H9 (cell line): Measurements from ENCODE around the gene B3GNT2. TPM values are rescaled to one million over a fixed set of nuclear protein-coding genes. Genes with fewer than 3 reads are reported as not detected.
A peak's percentile ranks its signal among the peaks of the same experiment; 100 is the strongest.

Experiments used
- DNase-seq: peaks from one replicate; pipeline ENCODE4 v3.0.0-alpha.2; 2017
- H2AFZ ChIP-seq: one replicate; pipeline ENCODE4 v1.6.1; 2013; ENCODE audit warnings: mild to moderate bottlenecking, low read length, control low read depth, moderate library complexity
- H2AK5ac ChIP-seq: 2 replicates; pipeline ENCODE4 v1.6.1; 2013; ENCODE audit warnings: low read length, control low read depth, mixed read lengths; ENCODE audit not compliant: insufficient read length
- H2BK120ac ChIP-seq: one replicate; pipeline ENCODE4 v1.6.1; 2013; ENCODE audit warnings: low read depth, mild to moderate bottlenecking, low read length, control low read depth, inconsistent platforms; ENCODE audit not compliant: poor library complexity, severe bottlenecking
- H2BK12ac ChIP-seq: 2 replicates; pipeline ENCODE4 v1.6.1; 2013; ENCODE audit warnings: low read length, control low read depth, mixed read lengths, low read depth; ENCODE audit not compliant: insufficient read length
- H2BK15ac ChIP-seq: 2 replicates; pipeline ENCODE4 v1.6.1; 2013; ENCODE audit warnings: low read depth, low read length, control low read depth
- H2BK20ac ChIP-seq: one replicate; pipeline ENCODE4 v1.6.1; 2013; ENCODE audit warnings: low read depth, mild to moderate bottlenecking, low read length, control low read depth, inconsistent platforms; ENCODE audit not compliant: poor library complexity, severe bottlenecking
- H2BK5ac ChIP-seq: 2 replicates; pipeline ENCODE4 v1.6.1; 2013; ENCODE audit warnings: low read length, control low read depth, mixed read lengths; ENCODE audit not compliant: insufficient read length
- H3K14ac ChIP-seq: 2 replicates; pipeline ENCODE4 v1.6.1; 2013; ENCODE audit warnings: low read length, control low read depth; ENCODE audit not compliant: insufficient read depth
- H3K18ac ChIP-seq: 2 replicates; pipeline ENCODE4 v1.6.1; 2013; ENCODE audit warnings: low read depth, mild to moderate bottlenecking, mixed read lengths, low read length, control low read depth; ENCODE audit not compliant: insufficient read length
- H3K23ac ChIP-seq: 2 replicates; pipeline ENCODE4 v1.6.1; 2013; ENCODE audit warnings: low read length, control low read depth, mixed read lengths, low read depth; ENCODE audit not compliant: insufficient read length
- H3K23me2 ChIP-seq: 2 replicates; pipeline ENCODE4 v1.6.1; 2013; ENCODE audit warnings: low read depth, mild to moderate bottlenecking, mixed read lengths, low read length, control low read depth; ENCODE audit not compliant: insufficient read length, poor library complexity, severe bottlenecking
- H3K27ac ChIP-seq: 2 replicates; pipeline ENCODE4 v1.5.1; 2013; ENCODE audit warnings: low read length, control low read depth, mixed read lengths, low read depth; ENCODE audit not compliant: insufficient read length
- H3K27me3 ChIP-seq: 2 replicates; pipeline ENCODE4 v1.6.1; 2013; ENCODE audit warnings: low read length, control low read depth, inconsistent platforms; ENCODE audit not compliant: insufficient read depth
- H3K4ac ChIP-seq: 2 replicates; pipeline ENCODE4 v1.6.1; 2013; ENCODE audit warnings: low read depth, mild to moderate bottlenecking, control low read depth, inconsistent platforms, low read length, moderate library complexity
- H3K4me1 ChIP-seq: 2 replicates; pipeline ENCODE4 v1.6.1; 2013; ENCODE audit warnings: low read length, control low read depth, inconsistent platforms; ENCODE audit not compliant: insufficient read depth
- H3K4me2 ChIP-seq: 2 replicates; pipeline ENCODE4 v1.6.1; 2013; ENCODE audit warnings: low read length, control low read depth, mixed read lengths; ENCODE audit not compliant: insufficient read length, insufficient read depth
- H3K56ac ChIP-seq: 2 replicates; pipeline ENCODE4 v1.6.1; 2013; ENCODE audit warnings: low read depth, mild to moderate bottlenecking, mixed read lengths, low read length, control low read depth; ENCODE audit not compliant: insufficient read length
- H3K79me1 ChIP-seq: 2 replicates; pipeline ENCODE4 v1.6.1; 2013; ENCODE audit warnings: low read depth, mild to moderate bottlenecking, moderate library complexity, low read length, control low read depth, inconsistent platforms; ENCODE audit not compliant: insufficient read depth, poor library complexity, severe bottlenecking
- H3K79me2 ChIP-seq: 2 replicates; pipeline ENCODE4 v1.6.1; 2013; ENCODE audit warnings: low read length, control low read depth, inconsistent platforms; ENCODE audit not compliant: insufficient read depth
- H3K9ac ChIP-seq: 2 replicates; pipeline ENCODE4 v1.6.1; 2013; ENCODE audit warnings: low read length, control low read depth, mixed read lengths; ENCODE audit not compliant: insufficient read length; ENCODE audit errors: extremely low read depth
- H3K9me3 ChIP-seq: one replicate; pipeline ENCODE4 v1.6.1; 2013; ENCODE audit warnings: low read depth, low read length, inconsistent platforms; ENCODE audit not compliant: control insufficient read depth
- H3T11ph ChIP-seq: one replicate; pipeline ENCODE4 v1.6.1; 2013; ENCODE audit warnings: mild to moderate bottlenecking, low read length, control low read depth, inconsistent platforms
- H4K20me1 ChIP-seq: one replicate; pipeline ENCODE4 v1.6.1; 2013; ENCODE audit not compliant: control insufficient read depth, insufficient read length, insufficient read depth
- H4K5ac ChIP-seq: 2 replicates; pipeline ENCODE4 v1.6.1; 2013; ENCODE audit warnings: low read depth, mild to moderate bottlenecking, mixed read lengths, low read length, control low read depth; ENCODE audit not compliant: insufficient read length
- H4K8ac ChIP-seq: replicated peaks from 2 replicates; pipeline ENCODE4 v1.6.1; 2013; ENCODE audit warnings: low read length, control low read depth, mixed read lengths, low read depth; ENCODE audit not compliant: insufficient read length
- H4K91ac ChIP-seq: 2 replicates; pipeline ENCODE4 v1.6.1; 2013; ENCODE audit warnings: low read depth, mild to moderate bottlenecking, moderate library complexity, mixed read lengths, low read length, control low read depth; ENCODE audit not compliant: insufficient read length
- H3K27ac Mint-ChIP-seq, 3 experiments: 2 replicates in 2 of 3; 3 replicates in 1 of 3; pipeline ENCODE4 v1.8.0; 2020 to 2021; ENCODE audit warnings: mixed read lengths in 3 of 3, mild to moderate bottlenecking in 1 of 3, moderate library complexity in 1 of 3
- H3K27me3 Mint-ChIP-seq: 2 replicates; pipeline ENCODE4 v1.8.0; 2021; ENCODE audit warnings: low read depth, mild to moderate bottlenecking, moderate library complexity, mixed read lengths
- H3K36me3 Mint-ChIP-seq, 3 experiments: 2 replicates in 2 of 3; 3 replicates in 1 of 3; pipeline ENCODE4 v1.8.0; 2020 to 2021; ENCODE audit warnings: low read depth in 3 of 3, mixed read lengths in 3 of 3; ENCODE audit not compliant: insufficient read depth in 1 of 3
- H3K4me1 Mint-ChIP-seq, 2 experiments: 2 replicates each; pipeline ENCODE4 v1.8.0; 2020; ENCODE audit warnings: mixed read lengths in 2 of 2
- H3K4me3 Mint-ChIP-seq, 2 experiments: 2 replicates in 1 of 2; 3 replicates in 1 of 2; pipeline ENCODE4 v1.8.0; 2020 to 2021; ENCODE audit warnings: mild to moderate bottlenecking in 2 of 2, mixed read lengths in 2 of 2, moderate library complexity in 1 of 2
- H3K9me3 Mint-ChIP-seq, 2 experiments: 2 replicates in 1 of 2; 3 replicates in 1 of 2; pipeline ENCODE4 v1.8.0; 2020; ENCODE audit warnings: mild to moderate bottlenecking in 2 of 2, mixed read lengths in 2 of 2, moderate library complexity in 1 of 2
- CTCF ChIP-seq: fragments of 200-600 bp; sonication (generic); conservative IDR thresholded peaks from 3 replicates; pipeline ENCODE4 v1.8.0; 2021; ENCODE audit warnings: antibody characterized with exemption, mild to moderate bottlenecking
- WGBS: extraction: QIAGEN DNeasy Blood & Tissue Kit; methylation state at CpG from one replicate; pipeline ENCODE4 v1.1.7; 2013; ENCODE audit warnings: missing lambda C conversion rate, low lambda C conversion rate, mixed read lengths; ENCODE audit not compliant: insufficient read length; ENCODE audit errors: extremely low coverage; 5-methylcytosine and 5-hydroxymethylcytosine counted together
- total RNA-seq: library from RNA; stranded (reverse); gene quantifications from 2 replicates; pipeline ENCODE4 v1.2.1, GENCODE V29; 2021

Gene B3GNT2
- total RNA-seq, 1 experiment from 2014 or later: 55.3 TPM

- Histone ChIP-seq H4K20me1 (no peaks in the 10 kb centered on the region), H4K5ac (no peak overlapping the region), H2BK20ac (no peak overlapping the region), H4K8ac (no peak overlapping the region), H3K9me3 (no peaks in the 10 kb centered on the region), H3K23me2 (no peaks in the 10 kb centered on the region), H3K14ac (no peak overlapping the region; the same call in 1 of the 2 replicates), H2BK5ac (no peak overlapping the region), H2AK5ac (no peak overlapping the region), H3K79me2 (no peaks in the 10 kb centered on the region), H3K79me1 (no peaks in the 10 kb centered on the region), H3K56ac (no peak overlapping the region), H2BK120ac (no peak overlapping the region), H2BK15ac (no peak overlapping the region), H2AFZ (no peak overlapping the region), H4K91ac (no peak overlapping the region), H3K9ac (no peak overlapping the region), H3K18ac (no peak overlapping the region), H3K27ac (no peak overlapping the region), H3K27me3 (no peaks in the 10 kb centered on the region), H3K4ac (no peak overlapping the region), H3K4me2 (no peak overlapping the region), H3T11ph (no peak overlapping the region), H2BK12ac (no peak overlapping the region), H3K23ac (no peak overlapping the region), H3K4me1 (peaks cover 2% of the 10 kb centered on the region; the same call in 1 of the 2 replicates)
- Mint-ChIP-seq H3K36me3 (0 out of 7 replicates have a peak, but pooled peaks cover 0 to 6% (median 3%) of the 10 kb centered on the region in 3 experiments), H3K9me3 (peaks cover 0 to 5% of the 10 kb centered on the region in 2 experiments; a peak in 1 of 5 replicates), H3K27ac (peak overlapping the region in 1 of 3 experiments; percentile 61; a peak in 1 of 7 replicates), H3K4me3 (no peak overlapping the region), H3K27me3 (no peaks in the 10 kb centered on the region), H3K4me1 (peaks cover 23% of the 10 kb centered on the region in 2 experiments)
- no CpG with 5 or more reads among the region's 6 CpGs for WGBS
- no peak for TF ChIP-seq CTCF
- peak; percentile 38 for DNase-seq
These were observed 38.9 kb upstream of the B3GNT2 start for GRCh38 chr2:62156861-62157496.
